PC-3 (cell line): ENCODE data around the gene GABRG3. TPM values are rescaled to one million over a fixed set of nuclear protein-coding genes. Genes with fewer than 3 reads are reported as not detected.

ENCODE experiments used
- ATAC-seq: fragments of 200-7000 bp; cut with Tn5 transposase; 2 replicates; pipeline ENCODE4 v1.9.1; 2020; ENCODE audit warnings: mild to moderate bottlenecking, moderate library complexity
- BruUV-seq: library from RNA; stranded (reverse); fragments of 400-500 nt; replicated peaks from 2 replicates; lab custom pipeline; 2021; lab: Mats Ljungman, UMichigan
- CTCF ChIA-PET: fragments of 300-600 bp; sonication (Branson Sonifier 250); formaldehyde crosslinking; loops from one replicate; lab custom pipeline; 2022; ENCODE audit warnings: antibody characterized with exemption; lab: Charles Lee
- POLR2A ChIA-PET: fragments of 300-600 bp; sonication (Branson Sonifier 250); formaldehyde crosslinking; loops from one replicate; lab custom pipeline; 2022; ENCODE audit warnings: antibody characterized with exemption; ENCODE audit not compliant: unreplicated experiment; lab: Charles Lee
- DNase-seq: peaks from one replicate; pipeline ENCODE4 v3.0.0-alpha.2; 2015
- H2AFZ ChIP-seq: fragments of 300-600 bp; sonication (generic); 2 replicates; pipeline ENCODE4 v1.6.0; 2016; ENCODE audit warnings: antibody characterized with exemption, low read length
- H3F3A ChIP-seq: fragments of 300-600 bp; sonication (generic); one replicate; pipeline ENCODE4 v1.6.0; 2017; ENCODE audit warnings: antibody characterized with exemption, low read length, control low read depth, mild to moderate bottlenecking; ENCODE audit not compliant: unreplicated experiment
- H3K27ac ChIP-seq: fragments of 300-600 bp; sonication (generic); 2 replicates; pipeline ENCODE4 v1.5.1; 2016; ENCODE audit warnings: mild to moderate bottlenecking, low read length
- H3K27me3 ChIP-seq: fragments of 300-600 bp; sonication (generic); 2 replicates; pipeline ENCODE4 v1.6.1; 2016; ENCODE audit warnings: low read length, mixed read lengths
- H3K36me3 ChIP-seq: fragments of 300-600 bp; sonication (generic); 2 replicates; pipeline ENCODE4 v1.6.1; 2016; ENCODE audit warnings: low read depth, mixed run types, low read length, mixed read lengths
- H3K4me1 ChIP-seq: fragments of 300-600 bp; sonication (generic); 2 replicates; pipeline ENCODE4 v1.5.1; 2016; ENCODE audit warnings: low read length; ENCODE audit not compliant: insufficient read depth
- H3K4me2 ChIP-seq: fragments of 300-600 bp; sonication (generic); 2 replicates; pipeline ENCODE4 v1.6.0; 2016; ENCODE audit warnings: low read length
- H3K4me3 ChIP-seq: fragments of 300-600 bp; sonication (generic); 2 replicates; pipeline ENCODE4 v1.5.1; 2016; ENCODE audit warnings: mild to moderate bottlenecking, low read length, mixed read lengths
- H3K79me2 ChIP-seq: fragments of 300-600 bp; sonication (generic); 2 replicates; pipeline ENCODE4 v1.6.1; 2017; ENCODE audit warnings: low read length, mixed read lengths
- H3K9ac ChIP-seq: fragments of 300-600 bp; sonication (generic); 2 replicates; pipeline ENCODE4 v1.6.0; 2016; ENCODE audit warnings: mild to moderate bottlenecking, low read length
- H3K9me2 ChIP-seq: fragments of 300-600 bp; sonication (generic); replicated peaks from 2 replicates; pipeline ENCODE4 v1.6.1; 2016; ENCODE audit warnings: mixed run types, low read length, mixed read lengths
- H3K9me3 ChIP-seq: fragments of 300-600 bp; sonication (generic); 2 replicates; pipeline ENCODE4 v1.6.1; 2016; ENCODE audit warnings: low read length, mixed read lengths
- H4K20me1 ChIP-seq: fragments of 300-600 bp; sonication (generic); 2 replicates; pipeline ENCODE4 v1.6.1; 2016; ENCODE audit warnings: low read length, mixed read lengths
- EZH2 ChIP-seq: fragments of 300-600 bp; sonication (generic); IDR thresholded peaks from one replicate; pipeline ENCODE4 v1.6.1; 2017; ENCODE audit warnings: antibody characterized with exemption, mild to moderate bottlenecking, low read length; ENCODE audit not compliant: unreplicated experiment
- EZH2phosphoT487 ChIP-seq: fragments of 300-600 bp; sonication (generic); IDR thresholded peaks from 2 replicates; pipeline ENCODE4 v1.6.1; 2018; ENCODE audit warnings: mild to moderate bottlenecking, antibody characterized with exemption, low read length, borderline replicate concordance
- intact Hi-C: fragments of 100-400 bp; cut with micrococcal nuclease; formaldehyde crosslinking; loops from 2 replicates; pipeline ENCODE4 v1.9.0; 2023
- total RNA-seq: library from RNA; depleted of rRNA; stranded (reverse); fragments of >200 nt; gene quantifications from 2 replicates; pipeline ENCODE4 v1.2.3, GENCODE V29; 2014
- TF ChIP-seq, protein P1 (sequence below): fragments of 300-600 bp; sonication (generic); conservative IDR thresholded peaks from 2 replicates; pipeline ENCODE4 v1.5.1; 2017; ENCODE audit warnings: antibody characterized with exemption, low read depth, mild to moderate bottlenecking, low read length

GABRG3 gene
- total RNA-seq, 1 experiment from 2014 or later: 0.11 TPM

DNA sequence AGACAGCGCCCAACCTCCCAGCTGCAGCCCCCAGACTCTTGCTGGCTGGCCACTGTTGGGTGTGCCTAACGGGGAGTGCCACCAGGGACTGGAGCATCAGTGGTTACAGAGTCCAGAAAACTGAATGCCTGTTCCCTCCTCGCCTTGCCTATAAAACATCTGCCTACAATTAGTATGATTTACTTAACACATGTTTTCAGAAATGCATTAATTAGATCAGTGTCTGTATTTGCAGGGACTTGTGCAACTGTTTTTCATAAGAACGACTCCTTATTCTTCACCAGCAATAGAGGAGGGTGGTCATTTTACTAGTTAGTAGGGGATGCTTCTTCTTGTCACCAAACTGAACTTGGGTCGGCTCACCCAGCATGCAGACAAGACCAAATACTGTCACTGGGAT, 248.7 kb downstream of the GABRG3 start:
- no TSS peak for BruUV-seq

DNA sequence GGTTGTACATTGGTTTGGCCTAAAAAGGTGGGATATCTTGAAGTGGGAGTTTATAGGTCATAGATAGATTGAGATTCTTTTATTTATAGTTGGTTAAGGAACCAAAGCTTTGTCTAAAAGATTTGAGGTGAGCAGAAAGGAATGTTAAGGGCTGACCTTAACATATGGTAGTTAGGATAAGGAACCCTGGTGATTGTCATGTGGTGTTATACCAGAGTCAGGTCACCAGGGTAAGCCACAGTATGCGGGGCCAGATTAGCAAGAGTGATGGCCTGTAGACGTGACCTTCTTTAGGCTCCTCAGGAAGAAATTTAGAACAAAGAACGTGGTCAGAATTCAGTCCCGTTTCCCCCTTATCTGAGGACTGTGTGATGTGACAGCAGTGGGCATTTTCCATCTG, 249.2 kb downstream of the GABRG3 start:
- Histone ChIP-seq H3K27me3 (no peaks in the 10 kb centered on the region), H3K9me3 (no peaks in the 10 kb centered on the region; the same call in 1 of the 2 replicates), H3K79me2 (no peaks in the 10 kb centered on the region), H3K4me1 (no peaks in the 10 kb centered on the region), H3K4me2 (no peak overlapping the region), H3K36me3 (no peaks in the 10 kb centered on the region), H3K9ac (no peak overlapping the region), H3K9me2 (no peaks in the 10 kb centered on the region), H3K4me3 (no peak overlapping the region), H3F3A (no peaks in the 10 kb centered on the region), H2AFZ (no peak overlapping the region), H3K27ac (no peak overlapping the region), H4K20me1 (no peaks in the 10 kb centered on the region)
- TF ChIP-seq, protein P1, sequence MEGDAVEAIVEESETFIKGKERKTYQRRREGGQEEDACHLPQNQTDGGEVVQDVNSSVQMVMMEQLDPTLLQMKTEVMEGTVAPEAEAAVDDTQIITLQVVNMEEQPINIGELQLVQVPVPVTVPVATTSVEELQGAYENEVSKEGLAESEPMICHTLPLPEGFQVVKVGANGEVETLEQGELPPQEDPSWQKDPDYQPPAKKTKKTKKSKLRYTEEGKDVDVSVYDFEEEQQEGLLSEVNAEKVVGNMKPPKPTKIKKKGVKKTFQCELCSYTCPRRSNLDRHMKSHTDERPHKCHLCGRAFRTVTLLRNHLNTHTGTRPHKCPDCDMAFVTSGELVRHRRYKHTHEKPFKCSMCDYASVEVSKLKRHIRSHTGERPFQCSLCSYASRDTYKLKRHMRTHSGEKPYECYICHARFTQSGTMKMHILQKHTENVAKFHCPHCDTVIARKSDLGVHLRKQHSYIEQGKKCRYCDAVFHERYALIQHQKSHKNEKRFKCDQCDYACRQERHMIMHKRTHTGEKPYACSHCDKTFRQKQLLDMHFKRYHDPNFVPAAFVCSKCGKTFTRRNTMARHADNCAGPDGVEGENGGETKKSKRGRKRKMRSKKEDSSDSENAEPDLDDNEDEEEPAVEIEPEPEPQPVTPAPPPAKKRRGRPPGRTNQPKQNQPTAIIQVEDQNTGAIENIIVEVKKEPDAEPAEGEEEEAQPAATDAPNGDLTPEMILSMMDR: no peak
- TF ChIP-seq EZH2phosphoT487: no peak
- TF ChIP-seq EZH2: no peak
- intact Hi-C loops: no loop called here
- DNase-seq (no peak), ATAC-seq (no peak)
- no TSS peak for BruUV-seq
- ChIA-PET POLR2A (no interaction called here), CTCF (no interaction called here)

More for the DNA sequence above, 248.7 kb downstream of the GABRG3 start:
- Histone ChIP-seq H3K27me3 (no peaks in the 10 kb centered on the region), H3K4me2 (no peak overlapping the region), H2AFZ (no peak overlapping the region), H3K4me1 (no peaks in the 10 kb centered on the region), H3K4me3 (no peak overlapping the region), H3K27ac (no peak overlapping the region), H3K9me2 (no peaks in the 10 kb centered on the region), H3F3A (no peaks in the 10 kb centered on the region), H4K20me1 (no peaks in the 10 kb centered on the region), H3K79me2 (no peaks in the 10 kb centered on the region), H3K9me3 (no peaks in the 10 kb centered on the region; the same call in 1 of the 2 replicates), H3K9ac (no peak overlapping the region), H3K36me3 (no peaks in the 10 kb centered on the region)
- ATAC-seq: no peak
- no peak for DNase-seq
- CTCF ChIA-PET: no interaction called here
- POLR2A ChIA-PET: no interaction called here
- TF ChIP-seq, protein P1: no peak
- no peak for TF ChIP-seq EZH2phosphoT487
- intact Hi-C loops: no loop called here

DNA sequence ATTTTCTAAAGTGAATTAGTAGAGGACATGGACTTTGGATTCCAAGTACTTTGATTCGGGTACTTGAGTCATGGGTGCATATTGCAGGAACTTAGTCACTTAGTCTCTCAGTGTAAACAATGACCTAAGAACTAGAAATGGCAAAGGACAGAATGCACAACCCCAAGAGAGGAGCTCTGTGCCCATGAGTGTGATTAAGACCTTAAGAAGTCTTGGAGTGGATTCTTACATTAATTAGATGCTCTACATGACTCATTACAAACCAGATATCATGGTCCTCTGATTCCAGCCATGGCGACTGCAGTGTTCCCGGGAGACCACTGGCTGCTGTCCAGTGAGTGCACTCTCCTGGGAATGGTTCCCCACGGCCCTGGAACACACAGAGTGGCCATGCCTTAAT, 251.5 kb downstream of the GABRG3 start:
- Histone ChIP-seq H3K9me2 (no peaks in the 10 kb centered on the region), H3K9me3 (no peaks in the 10 kb centered on the region; the same call in 1 of the 2 replicates), H3K4me3 (no peak overlapping the region), H3K79me2 (no peaks in the 10 kb centered on the region), H3K4me1 (no peaks in the 10 kb centered on the region), H3K27ac (peak overlapping the region; percentile 64), H3K9ac (no peak overlapping the region), H3K4me2 (no peak overlapping the region), H2AFZ (no peak overlapping the region), H4K20me1 (no peaks in the 10 kb centered on the region), H3K27me3 (no peaks in the 10 kb centered on the region), H3F3A (no peaks in the 10 kb centered on the region), H3K36me3 (no peaks in the 10 kb centered on the region)
- peak; percentile 54 for DNase-seq
- no peak for ATAC-seq
- ChIA-PET CTCF (no interaction called here), POLR2A (no interaction called here)
- no TSS peak for BruUV-seq
- TF ChIP-seq, protein P1: no peak
- intact Hi-C loops: no loop called here
